CD14-positive monocyte (primary cell): ENCODE results near the gene SH3YL1. TPM values are rescaled to one million over a fixed set of nuclear protein-coding genes. Genes with fewer than 3 reads are reported as not detected.

ENCODE experiments used
- DNase-seq, 3 donors: peaks; one replicate each; pipeline ENCODE4 v3.0.0-alpha.2; 2011 to 2022
- H2AFZ ChIP-seq: 2 replicates; pipeline ENCODE4 v1.6.0; 2012; ENCODE audit warnings: mild to moderate bottlenecking, low read depth, low read length, inconsistent platforms; ENCODE audit not compliant: insufficient read depth, poor library complexity, severe bottlenecking
- H3K27ac ChIP-seq, 2 donors: 1 replicate in 1 of 2; 2 replicates in 1 of 2; pipeline ENCODE4 v1.5.1; 2012 to 2013; ENCODE audit warnings: low read length in 2 of 2, control low read depth in 1 of 2, inconsistent platforms in 1 of 2, low read depth in 1 of 2, mild to moderate bottlenecking in 1 of 2
- H3K27me3 ChIP-seq, 2 donors: one replicate each; pipeline versions ENCODE4 v1.6.0 to v1.6.1; 2011 to 2013; ENCODE audit warnings: low read length in 2 of 2; ENCODE audit not compliant: control insufficient read depth in 2 of 2, insufficient read depth in 2 of 2
- H3K36me3 ChIP-seq, 2 donors: replicated peaks in 1 of 2; 1 replicate in 1 of 2; 2 replicates in 1 of 2; pipeline versions ENCODE4 v1.5.1 to v1.6.1; 2012 to 2013; ENCODE audit warnings: low read length in 2 of 2, control low read depth in 1 of 2, inconsistent platforms in 1 of 2, mild to moderate bottlenecking in 1 of 2; ENCODE audit not compliant: insufficient read depth in 2 of 2, control insufficient read depth in 1 of 2
- H3K4me1 ChIP-seq, 2 donors: 1 replicate in 1 of 2; 2 replicates in 1 of 2; pipeline versions ENCODE4 v1.5.1 to v1.6.1; 2012 to 2013; ENCODE audit warnings: low read length in 2 of 2, control low read depth in 1 of 2, inconsistent platforms in 1 of 2, mild to moderate bottlenecking in 1 of 2, moderate library complexity in 1 of 2; ENCODE audit not compliant: insufficient read depth in 2 of 2, control insufficient read depth in 1 of 2
- H3K4me2 ChIP-seq: replicated peaks from 2 replicates; pipeline ENCODE3; 2012; ENCODE audit warnings: low read length, moderate library complexity, mild to moderate bottlenecking; ENCODE audit not compliant: poor library complexity, severe bottlenecking; ENCODE audit errors: extremely low read depth
- H3K4me3 ChIP-seq, 3 experiments: fragments of 200-600 bp in 1 of 3; sonication (generic) in 1 of 3; replicated peaks in 1 of 3; 1 replicate in 2 of 3; 2 replicates in 1 of 3; pipeline ENCODE4 v1.5.1; 2011 to 2013; ENCODE audit warnings: low read length in 3 of 3, mild to moderate bottlenecking in 3 of 3, control low read depth in 2 of 3, low read depth in 2 of 3, inconsistent platforms in 1 of 3, moderate library complexity in 1 of 3
- H3K79me2 ChIP-seq: 2 replicates; pipeline ENCODE4 v1.6.0; 2012; ENCODE audit warnings: mild to moderate bottlenecking, control low read depth, inconsistent platforms, low read length, moderate library complexity; ENCODE audit not compliant: insufficient read depth
- H3K9ac ChIP-seq: 2 replicates; pipeline ENCODE4 v1.6.0; 2017; ENCODE audit warnings: low read length, mild to moderate bottlenecking; ENCODE audit not compliant: insufficient read depth, poor library complexity, severe bottlenecking
- H3K9me3 ChIP-seq, 2 donors: replicated peaks in 1 of 2; 1 replicate in 1 of 2; 2 replicates in 1 of 2; pipeline versions ENCODE4 v1.5.1 to v1.6.1; 2012 to 2013; ENCODE audit warnings: low read length in 2 of 2, control low read depth in 1 of 2; ENCODE audit not compliant: control insufficient read depth in 1 of 2, insufficient read depth in 1 of 2
- H4K20me1 ChIP-seq: 2 replicates; pipeline ENCODE4 v1.6.0; 2012; ENCODE audit warnings: mild to moderate bottlenecking, low read length, control low read depth, moderate library complexity; ENCODE audit not compliant: insufficient read depth
- H3K27ac Mint-ChIP-seq, 7 donors: one replicate each; pipeline ENCODE4 v1.8.0; 2020; ENCODE audit warnings: mild to moderate bottlenecking in 7 of 7, mixed read lengths in 7 of 7, moderate library complexity in 6 of 7, inconsistent platforms in 2 of 7
- H3K27me3 Mint-ChIP-seq, 3 donors: one replicate each; pipeline ENCODE4 v1.8.0; 2021 to 2022; ENCODE audit warnings: low read depth in 3 of 3, mild to moderate bottlenecking in 3 of 3, mixed read lengths in 3 of 3, moderate library complexity in 3 of 3, inconsistent platforms in 1 of 3
- H3K36me3 Mint-ChIP-seq, 2 donors: one replicate each; pipeline ENCODE4 v1.8.0; 2020; ENCODE audit warnings: mixed read lengths in 2 of 2, inconsistent platforms in 1 of 2, mild to moderate bottlenecking in 1 of 2
- H3K4me1 Mint-ChIP-seq: one replicate; pipeline ENCODE4 v1.8.0; 2020; ENCODE audit warnings: mild to moderate bottlenecking, mixed read lengths
- H3K4me3 Mint-ChIP-seq, 2 donors: one replicate each; pipeline ENCODE4 v1.8.0; 2020; ENCODE audit warnings: mild to moderate bottlenecking in 2 of 2, mixed read lengths in 2 of 2, moderate library complexity in 1 of 2
- H3K9me3 Mint-ChIP-seq, 7 donors: one replicate each; pipeline ENCODE4 v1.8.0; 2020 to 2022; ENCODE audit warnings: mixed read lengths in 7 of 7, mild to moderate bottlenecking in 6 of 7, moderate library complexity in 6 of 7, inconsistent platforms in 2 of 7
- CTCF ChIP-seq: fragments of 200-600 bp; IDR thresholded peaks from one replicate; pipeline ENCODE4 v1.8.0; 2022; ENCODE audit warnings: antibody characterized with exemption, mild to moderate bottlenecking
- WGBS: methylation state at CpG from one replicate; pipeline ENCODE4 v1.1.5; 2013; ENCODE audit warnings: missing lambda C conversion rate; ENCODE audit not compliant: insufficient coverage; 5-methylcytosine and 5-hydroxymethylcytosine counted together
- intact Hi-C, 2 donors: fragments of 100-400 bp; cut with micrococcal nuclease; formaldehyde crosslinking; loops; one replicate each; pipeline versions ENCODE4 v1.15.0 to v1.15.1; 2023
- polyA plus RNA-seq, 3 donors: library from polyadenylated mRNA; depleted of rRNA in 1 of 3; unstranded in 2 of 3; stranded (reverse) in 1 of 3; fragments of 300-500 nt in 2 of 3; fragments of >200 nt in 1 of 3; fragmentation: Illumina TruSeq in 2 of 3; gene quantifications; 1 replicate in 2 of 3; 2 replicates in 1 of 3; pipeline ENCODE4 v1.2.3, GENCODE V29; 2012 to 2021

The SH3YL1 gene
- polyA plus RNA-seq, 3 donors, result 2.4 to 11.7 (median 4.0) TPM

GRCh38 chr2:282371-283263, 18.8 kb upstream of the SH3YL1 start:
- Mint-ChIP-seq H3K27me3 (peaks cover 19 to 29% (median 22%) of the 10 kb centered on the region in 3 donors), H3K36me3 (peaks cover 48 to 51% of the 10 kb centered on the region in 2 donors), H3K4me3 (no peak overlapping the region), H3K27ac (no peak overlapping the region), H3K4me1 (no peaks in the 10 kb centered on the region), H3K9me3 (peaks cover 0 to 4% (median 0%) of the 10 kb centered on the region in 7 donors)
- no peak for TF ChIP-seq CTCF
- Histone ChIP-seq H4K20me1 (no peaks in the 10 kb centered on the region), H3K4me3 (no peak overlapping the region), H3K9me3 (peaks cover 0 to 8% of the 10 kb centered on the region in 2 donors), H3K4me2 (no peak overlapping the region), H3K4me1 (no peaks in the 10 kb centered on the region), H3K36me3 (peaks cover 45 to 48% of the 10 kb centered on the region in 2 donors), H3K27me3 (peaks cover 18 to 29% of the 10 kb centered on the region in 2 donors), H3K9ac (no peak overlapping the region), H3K27ac (no peak overlapping the region), H2AFZ (no peak overlapping the region), H3K79me2 (no peaks in the 10 kb centered on the region)
- intact Hi-C loops, result no loop called here
- WGBS, result 100% methylated on average over 7 of the region's 12 CpGs
- DNase-seq, result no peak

GRCh38 chr2:281381-281780, 17.5 kb upstream of the SH3YL1 start:
- no peak overlapping the region for H3K4me2 ChIP-seq
- Mint-ChIP-seq H3K27me3 (peaks cover 9 to 17% (median 12%) of the 10 kb centered on the region in 3 donors), H3K9me3 (no peaks in the 10 kb centered on the region), H3K27ac (no peak overlapping the region), H3K36me3 (peaks cover 61% of the 10 kb centered on the region in 2 donors), H3K4me3 (no peak overlapping the region), H3K4me1 (no peaks in the 10 kb centered on the region)
- DNase-seq, result no peak
- intact Hi-C loops, result no loop called here
- no peak overlapping the region for H3K27ac ChIP-seq
- H3K79me2 ChIP-seq, result no peaks in the 10 kb centered on the region
- WGBS, result 100% methylated on average over 6 of the region's 9 CpGs
- no peak overlapping the region for H3K4me3 ChIP-seq
- H3K9me3 ChIP-seq, result peaks cover 0 to 3% of the 10 kb centered on the region in 2 donors
- H3K4me1 ChIP-seq, result no peaks in the 10 kb centered on the region
- no peak overlapping the region for H3K9ac ChIP-seq
- no peak overlapping the region for H2AFZ ChIP-seq
- peaks cover 4% of the 10 kb centered on the region for H4K20me1 ChIP-seq
- no peak for TF ChIP-seq CTCF
- H3K27me3 ChIP-seq, result peaks cover 9 to 19% of the 10 kb centered on the region in 2 donors
- H3K36me3 ChIP-seq, result peaks cover 56 to 60% of the 10 kb centered on the region in 2 donors
